GM19023 (cell line): ENCODE results near the gene ZNHIT3.
"Not testable (repeated sequence)": the region's sequence is repeated elsewhere in the genome, so short reads cannot be mapped to it uniquely, and the experiment has no call there.

Experiments
- ATAC-seq: cut with Tn5 transposase; IDR thresholded peaks from one replicate; pipeline ENCODE4 v1.9.1; 2021; ENCODE audit warnings: mild to moderate bottlenecking, moderate library complexity; ENCODE audit not compliant: unreplicated experiment

Gene ZNHIT3

GRCh38 chr17:36486204-36487194 is at the start of gene ZNHIT3:
TSS of gene ZNHIT3 (plus strand) at chr17:36486681. CDS start at chr17:36486700, 19 bp downstream.
- no peak for ATAC-seq

GRCh38 chr17:36441792-36442191 is 44.7 kb upstream of the ZNHIT3 start:
- ATAC-seq = not testable (repeated sequence)

- no peak for ATAC-seq
Measured at GRCh38 chr17:36443777-36444176, 42.7 kb upstream of the ZNHIT3 start.

GRCh38 chr17:36449997-36450396 is 36.5 kb upstream of the ZNHIT3 start:
- not testable (repeated sequence) for ATAC-seq

GRCh38 chr17:36452888-36453287 is 33.6 kb upstream of the ZNHIT3 start:
- not testable (repeated sequence) for ATAC-seq

GRCh38 chr17:36457701-36458100 is 28.8 kb upstream of the ZNHIT3 start:
- ATAC-seq = not testable (repeated sequence)

- no peak for ATAC-seq
Measured at GRCh38 chr17:36459045-36459444, 27.4 kb upstream of the ZNHIT3 start.

- ATAC-seq = no peak
Measured at GRCh38 chr17:36459601-36460000, 26.9 kb upstream of the ZNHIT3 start.

- no peak for ATAC-seq
Measured at GRCh38 chr17:36460265-36460937, 26.1 kb upstream of the ZNHIT3 start.

GRCh38 chr17:36461330-36462110 is 25.0 kb upstream of the ZNHIT3 start:
- ATAC-seq = no peak

GRCh38 chr17:36463916-36464764 is 22.3 kb upstream of the ZNHIT3 start:
- ATAC-seq = no peak

- no peak for ATAC-seq
Measured at GRCh38 chr17:36464765-36465088, 21.8 kb upstream of the ZNHIT3 start.

- ATAC-seq = no peak
Measured at GRCh38 chr17:36468903-36469635, 17.4 kb upstream of the ZNHIT3 start.

GRCh38 chr17:36469733-36470132 is 16.7 kb upstream of the ZNHIT3 start:
- ATAC-seq = no peak

- no peak for ATAC-seq
Measured at GRCh38 chr17:36470499-36470898, 16.0 kb upstream of the ZNHIT3 start.

GRCh38 chr17:36474571-36474970 is 11.9 kb upstream of the ZNHIT3 start:
- ATAC-seq = no peak

- ATAC-seq = no peak
Measured at GRCh38 chr17:36475346-36475970, 11.0 kb upstream of the ZNHIT3 start.

GRCh38 chr17:36481829-36482228 is 4.7 kb upstream of the ZNHIT3 start:
- ATAC-seq = no peak
